NCI-H748 treated with DMSO at 0.1 percent for 48 hours (cell line): ENCODE data around the gene RPS6KB1.
"Not testable (repeated sequence)": the region's sequence is repeated elsewhere in the genome, so short reads cannot be mapped to it uniquely, and the experiment has no call there.

Source experiments
- DNase-seq: peaks from one replicate; lab custom pipeline; 2025; lab: John Stamatoyannopoulos, UW

RPS6KB1 gene

DNA sequence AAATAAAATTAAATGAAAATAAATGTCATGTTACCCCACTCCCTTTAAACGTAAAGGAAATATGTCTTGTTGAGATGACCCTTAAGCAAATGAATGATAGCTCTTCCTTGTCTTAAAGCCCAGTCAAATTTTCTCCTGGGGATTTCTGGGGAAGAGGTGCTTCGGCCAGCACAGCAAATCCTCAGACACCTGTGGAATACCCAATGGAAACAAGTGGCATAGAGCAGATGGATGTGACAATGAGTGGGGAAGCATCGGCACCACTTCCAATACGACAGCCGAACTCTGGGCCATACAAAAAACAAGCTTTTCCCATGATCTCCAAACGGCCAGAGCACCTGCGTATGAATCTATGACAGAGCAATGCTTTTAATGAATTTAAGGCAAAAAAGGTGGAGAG, 53.5 kb downstream of the RPS6KB1 start:
- not testable (repeated sequence) for DNase-seq

DNA sequence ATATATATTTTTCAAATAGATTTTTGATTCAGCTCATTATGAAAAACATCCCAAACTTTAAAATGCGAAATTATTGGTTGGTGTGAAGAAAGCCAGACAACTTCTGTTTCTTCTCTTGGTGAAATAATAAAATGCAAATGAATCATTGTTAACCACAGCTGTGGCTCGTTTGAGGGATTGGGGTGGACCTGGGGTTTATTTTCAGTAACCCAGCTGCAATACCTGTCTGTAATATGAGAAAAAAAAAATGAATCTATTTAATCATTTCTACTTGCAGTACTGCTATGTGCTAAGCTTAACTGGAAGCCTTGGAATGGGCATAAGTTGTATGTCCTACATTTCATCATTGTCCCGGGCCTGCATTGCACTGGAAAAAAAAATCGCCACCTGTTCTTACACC, 54.4 kb downstream of the RPS6KB1 start:
- DNase-seq = not testable (repeated sequence)

DNA sequence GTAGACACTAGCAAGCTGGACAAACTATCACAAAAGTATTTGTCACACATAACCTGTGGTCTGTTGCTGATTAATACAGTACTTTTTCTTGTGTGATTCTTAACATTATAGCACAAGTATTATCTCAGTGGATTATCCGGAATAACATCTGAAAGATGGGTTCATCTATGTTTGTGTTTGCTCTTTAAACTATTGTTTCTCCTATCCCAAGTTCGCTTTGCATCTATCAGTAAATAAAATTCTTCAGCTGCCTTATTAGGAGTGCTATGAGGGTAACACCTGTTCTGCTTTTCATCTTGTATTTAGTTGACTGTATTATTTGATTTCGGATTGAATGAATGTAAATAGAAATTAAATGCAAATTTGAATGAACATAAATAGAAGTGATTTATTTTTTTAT, 57.1 kb downstream of the RPS6KB1 start:
- DNase-seq = no peak

DNA sequence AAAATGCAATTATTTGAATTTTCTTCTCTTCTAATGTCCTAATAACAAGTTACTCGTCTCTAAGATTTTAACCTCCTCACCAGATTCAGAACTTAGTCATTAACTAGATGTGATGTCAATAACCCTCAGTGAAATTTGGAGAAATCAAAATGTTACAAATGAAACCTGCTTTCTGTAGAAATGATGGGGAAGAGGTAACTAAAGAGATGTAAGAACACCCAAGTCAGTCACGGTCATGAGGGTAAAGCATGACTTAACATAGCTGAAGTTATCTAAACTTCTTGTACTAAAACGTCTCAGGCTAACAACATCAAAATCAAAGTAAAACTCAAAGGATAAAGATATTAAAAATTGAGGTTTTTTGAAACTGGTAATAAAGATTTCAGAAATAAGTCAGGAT, 61.9 kb downstream of the RPS6KB1 start:
- DNase-seq = no peak

DNA sequence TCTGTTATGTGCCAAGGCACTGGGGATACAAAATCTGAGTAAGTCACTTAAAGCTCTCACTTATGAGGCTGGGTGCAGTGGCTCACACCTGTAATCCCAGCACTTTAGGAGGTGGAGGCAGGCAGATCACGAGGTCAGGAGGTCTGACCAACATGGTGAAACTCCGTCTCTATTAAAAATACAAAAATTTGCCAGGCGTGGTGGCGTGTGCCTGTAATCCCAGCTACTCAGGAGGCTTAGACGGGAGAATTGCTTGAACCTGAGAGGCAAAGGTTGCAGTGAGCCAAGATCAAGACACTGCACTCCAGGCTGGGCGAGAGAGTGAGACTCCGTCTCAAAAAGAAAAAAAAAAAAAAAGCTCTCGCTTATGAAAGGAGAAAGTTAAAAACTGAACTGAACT, 66.7 kb downstream of the RPS6KB1 start:
- DNase-seq = not testable (repeated sequence)

DNA sequence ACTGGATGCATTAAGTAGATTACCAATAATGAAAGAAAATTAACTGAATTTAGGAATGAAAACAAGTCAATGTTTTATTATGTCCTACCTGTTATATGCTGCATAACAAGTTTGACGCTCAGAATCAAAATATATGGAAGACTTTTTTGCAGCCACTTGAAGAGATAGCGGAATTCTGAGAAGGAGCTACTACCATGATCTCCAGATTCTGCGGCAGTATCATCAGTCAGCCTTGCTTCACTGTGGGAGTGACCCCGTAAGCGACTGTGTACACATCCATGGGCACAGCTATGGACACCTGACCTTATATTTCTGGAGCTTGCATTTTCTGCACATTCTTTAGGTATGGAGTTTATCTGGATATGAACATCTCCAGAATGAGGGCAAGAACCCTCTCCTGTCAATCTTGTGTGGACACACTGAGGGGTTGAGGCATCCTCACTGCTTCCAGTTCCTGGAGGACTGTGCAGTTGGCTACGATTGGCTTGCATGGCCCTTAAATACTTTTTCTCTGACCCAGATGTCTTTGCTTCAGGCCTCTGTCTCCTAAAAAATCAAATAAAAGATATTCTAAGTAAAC, 69.9 kb downstream of the RPS6KB1 start:
- DNase-seq = no peak

DNA sequence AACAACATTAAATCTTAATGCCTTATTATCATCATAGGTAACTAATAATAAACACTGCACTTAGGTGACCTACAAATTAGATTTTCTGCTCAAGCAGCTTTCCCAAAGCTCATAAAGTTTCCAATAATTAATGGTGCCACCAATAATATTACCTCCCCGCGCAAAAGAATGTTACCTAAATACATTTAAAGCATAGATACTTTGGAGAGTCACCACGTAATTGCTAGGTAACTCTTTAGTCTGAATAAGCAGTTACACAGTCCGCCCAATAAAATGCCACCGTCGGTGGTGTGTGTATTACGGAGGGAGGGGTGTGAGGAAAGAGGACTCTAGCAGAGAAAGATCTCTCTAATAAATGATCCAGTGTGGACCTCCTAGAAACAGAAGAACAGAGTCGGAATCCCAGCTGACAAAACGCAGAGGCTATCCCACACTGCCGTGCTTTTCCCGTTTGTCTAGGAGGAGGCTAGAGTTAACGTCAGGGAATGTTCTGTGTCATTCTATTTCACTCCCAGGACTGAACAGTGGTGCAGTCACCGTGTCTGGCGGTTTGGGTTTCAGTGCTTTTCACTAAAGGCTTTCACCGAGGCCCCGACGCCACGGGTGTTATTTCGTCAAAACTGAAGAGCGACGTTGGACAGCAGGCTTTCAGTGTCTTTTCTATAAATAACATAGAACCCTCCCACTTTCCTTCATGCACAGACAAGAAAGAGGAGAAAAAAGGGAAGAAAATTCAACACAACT, 71.0 kb downstream of the RPS6KB1 start:
- DNase-seq = peak; percentile 27

DNA sequence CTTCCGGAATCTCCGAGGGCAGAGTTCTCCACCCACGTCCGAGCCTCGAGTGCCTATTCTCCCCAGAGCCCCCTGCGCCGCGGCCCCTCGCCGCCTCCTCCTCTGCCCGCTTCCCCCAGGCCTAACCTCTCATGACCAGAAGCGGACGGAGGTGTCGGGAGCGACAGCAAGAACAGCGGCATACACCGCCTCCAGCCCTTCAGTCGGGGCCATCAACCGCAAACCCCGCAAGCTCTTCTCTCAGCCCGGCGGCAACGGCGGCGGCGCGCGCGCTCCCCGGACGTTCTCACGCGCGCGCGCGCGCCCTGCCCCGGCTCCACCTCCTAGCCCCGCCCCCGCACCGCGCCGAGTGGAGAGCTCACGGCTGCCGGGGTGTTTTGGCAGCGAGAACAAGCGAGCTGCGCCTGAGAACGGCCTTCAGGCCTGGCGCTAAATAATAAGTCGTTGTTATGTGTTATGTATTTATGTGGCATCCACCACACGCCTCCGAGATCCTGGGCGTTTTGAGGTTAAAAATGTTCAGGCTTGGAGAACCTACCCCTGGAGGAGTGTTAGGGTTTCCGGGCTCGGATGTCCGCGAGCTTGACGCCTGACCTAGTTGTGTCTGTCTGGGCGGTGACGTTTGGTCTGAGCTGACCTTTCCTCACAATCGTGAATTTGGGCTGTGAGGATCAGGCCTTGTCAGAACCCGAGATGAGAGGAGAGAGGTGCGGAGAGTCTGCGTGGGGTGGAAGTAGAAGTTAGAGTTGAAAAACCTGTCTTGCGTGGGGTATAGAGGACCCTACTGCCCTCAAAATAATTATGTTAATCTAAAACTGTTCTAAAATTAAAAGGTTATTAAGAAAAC, 71.8 kb downstream of the RPS6KB1 start, which contains the start of gene RNFT1:
Gene RNFT1 (minus strand): TSS at position 259 of the 847 bp plus-strand sequence. CDS start 77 bp downstream, at position 182.
- DNase-seq = peak; percentile 57

DNA sequence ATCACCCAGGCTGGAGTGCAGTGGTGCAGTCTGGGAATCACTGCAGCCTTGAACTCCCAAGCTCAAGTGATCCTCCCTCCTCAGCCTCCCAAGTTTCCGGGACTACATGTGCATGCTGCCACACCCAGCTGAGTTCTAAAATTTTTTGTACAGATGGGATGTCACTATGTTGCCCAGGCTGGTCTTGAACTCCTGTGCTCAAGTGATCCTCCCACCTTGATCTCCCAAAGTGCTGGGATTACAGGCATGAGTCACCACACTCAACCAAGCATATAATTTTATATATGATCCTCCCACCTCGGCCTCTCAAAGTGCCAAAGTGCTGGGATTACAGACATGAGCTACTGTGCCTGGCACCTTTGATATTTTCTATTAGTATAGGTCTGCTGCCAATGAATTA, 78.8 kb downstream of the RPS6KB1 start:
- not testable (repeated sequence) for DNase-seq

DNA sequence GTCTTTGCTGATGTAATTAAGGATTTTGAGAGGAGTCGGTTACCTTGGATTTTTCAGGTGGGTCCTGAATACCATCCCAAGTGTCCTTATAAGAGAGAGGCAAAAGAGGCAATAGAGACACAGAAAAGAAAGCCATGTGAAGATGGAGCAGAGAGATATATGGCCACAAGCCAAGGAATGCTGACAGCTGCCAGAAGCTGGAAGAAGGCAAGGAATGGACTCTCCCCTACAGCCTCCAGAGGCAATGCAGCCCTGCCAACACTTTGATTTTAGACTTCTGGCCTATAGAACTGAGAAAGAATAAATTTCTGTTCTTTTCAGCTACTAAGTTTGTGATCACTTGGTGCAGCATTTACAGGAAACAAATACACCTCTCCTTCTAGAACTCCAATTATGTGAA, 79.9 kb downstream of the RPS6KB1 start:
- DNase-seq = no peak

DNA sequence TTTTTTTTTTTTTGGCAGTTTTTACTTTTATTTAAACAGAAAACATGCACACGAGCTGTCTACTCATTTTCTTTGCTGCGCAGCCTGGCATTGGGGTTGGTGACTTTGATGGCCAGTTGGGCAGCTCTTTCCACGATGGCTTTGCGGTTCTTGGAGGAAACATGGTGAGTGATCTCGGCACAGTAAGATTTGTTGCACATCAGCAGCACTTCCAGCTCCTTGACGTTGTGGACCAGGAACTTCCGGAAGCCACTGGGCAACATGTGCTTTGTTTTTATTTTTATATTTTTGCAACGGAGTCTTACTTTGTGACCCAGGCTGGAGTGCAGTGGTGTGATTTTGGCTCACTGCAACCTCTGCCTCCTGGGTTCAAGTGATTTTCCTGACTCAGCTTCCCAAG, 80.6 kb downstream of the RPS6KB1 start:
- not testable (repeated sequence) for DNase-seq

DNA sequence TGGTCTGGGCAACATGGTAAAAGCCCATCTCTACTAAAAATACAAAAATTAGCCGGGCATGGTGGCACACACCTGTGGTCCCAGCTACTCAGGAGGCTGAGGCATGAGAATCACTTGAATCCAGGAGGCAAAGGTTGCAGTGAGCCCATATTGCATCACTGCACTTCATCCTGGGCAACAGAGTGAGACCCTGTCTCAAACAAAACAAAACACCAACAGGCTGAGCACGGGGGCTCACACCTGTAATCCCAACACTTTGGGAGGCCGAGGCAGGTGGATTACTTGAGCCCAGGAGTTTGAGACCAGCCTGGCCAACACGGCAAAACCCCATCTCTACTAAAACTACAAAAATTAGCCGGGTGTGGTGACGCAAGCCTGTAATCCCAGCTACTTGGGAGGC, 82.2 kb downstream of the RPS6KB1 start:
- DNase-seq = not testable (repeated sequence)

DNA sequence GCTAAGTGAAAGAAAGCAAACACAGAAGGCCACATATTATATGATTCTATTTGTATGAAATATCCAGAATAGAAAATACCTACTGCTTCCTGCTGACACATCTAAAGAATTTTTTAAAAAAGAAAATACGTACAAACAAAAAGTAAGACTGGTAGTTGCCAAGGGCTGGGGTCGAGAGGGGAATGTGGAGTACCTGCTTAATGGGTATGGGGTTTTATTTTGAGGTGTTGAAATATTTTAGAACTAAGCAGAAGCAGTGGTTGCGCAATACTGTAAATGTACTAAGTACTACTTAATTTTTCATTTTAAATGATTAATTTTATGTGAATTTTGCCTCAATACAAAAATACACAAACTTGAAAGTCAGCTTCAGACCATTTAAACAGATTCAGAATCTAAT, 103.7 kb downstream of the RPS6KB1 start:
- not testable (repeated sequence) for DNase-seq
